Testis (tissue), 2 donors: ENCODE data around the gene RPL35A.

Experiments
- POLR2A ChIP-seq: fragments of 450-650 bp; IDR thresholded peaks from one replicate; pipeline ENCODE4 v1.6.1; 2017; ENCODE audit warnings: antibody characterized with exemption, mild to moderate bottlenecking, moderate library complexity
- TF ChIP-seq, protein P1 (sequence below), 3 experiments: fragments of 450-650 bp in 2 of 3; fragments of 200-600 bp in 1 of 3; sonication (generic) in 1 of 3; IDR thresholded peaks; one replicate each; pipeline ENCODE4 v1.5.1; 2016 to 2019; ENCODE audit warnings: antibody characterized with exemption in 3 of 3, mild to moderate bottlenecking in 2 of 3, moderate library complexity in 1 of 3

DNA sequence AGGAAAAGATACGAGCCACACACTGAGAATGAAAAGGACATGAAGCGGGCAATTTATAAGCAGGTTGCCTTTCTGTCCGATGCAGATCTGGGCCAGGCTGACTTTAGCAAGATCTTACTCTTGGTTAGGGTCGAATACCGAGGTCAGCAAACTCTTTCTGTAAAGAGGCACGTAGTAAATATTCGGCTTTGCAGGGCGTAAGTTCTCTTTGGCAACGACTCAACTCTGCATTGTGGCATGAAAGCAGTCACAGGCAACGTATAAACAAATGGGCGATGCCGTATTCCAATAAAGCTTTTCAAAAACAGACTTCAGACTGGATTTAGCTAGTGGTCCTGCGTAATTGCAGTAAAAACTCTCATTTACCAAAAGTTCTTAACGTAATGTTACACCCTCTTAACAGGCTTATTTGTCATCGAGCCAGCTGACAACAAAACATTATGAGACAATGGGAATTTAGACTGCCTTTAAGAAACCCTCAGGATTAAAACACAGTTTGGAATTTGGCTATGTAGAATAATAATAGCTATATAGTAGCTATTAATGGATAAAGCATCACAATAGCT lies 13.1 kb upstream of the RPL35A start:
- TF ChIP-seq, protein P1, sequence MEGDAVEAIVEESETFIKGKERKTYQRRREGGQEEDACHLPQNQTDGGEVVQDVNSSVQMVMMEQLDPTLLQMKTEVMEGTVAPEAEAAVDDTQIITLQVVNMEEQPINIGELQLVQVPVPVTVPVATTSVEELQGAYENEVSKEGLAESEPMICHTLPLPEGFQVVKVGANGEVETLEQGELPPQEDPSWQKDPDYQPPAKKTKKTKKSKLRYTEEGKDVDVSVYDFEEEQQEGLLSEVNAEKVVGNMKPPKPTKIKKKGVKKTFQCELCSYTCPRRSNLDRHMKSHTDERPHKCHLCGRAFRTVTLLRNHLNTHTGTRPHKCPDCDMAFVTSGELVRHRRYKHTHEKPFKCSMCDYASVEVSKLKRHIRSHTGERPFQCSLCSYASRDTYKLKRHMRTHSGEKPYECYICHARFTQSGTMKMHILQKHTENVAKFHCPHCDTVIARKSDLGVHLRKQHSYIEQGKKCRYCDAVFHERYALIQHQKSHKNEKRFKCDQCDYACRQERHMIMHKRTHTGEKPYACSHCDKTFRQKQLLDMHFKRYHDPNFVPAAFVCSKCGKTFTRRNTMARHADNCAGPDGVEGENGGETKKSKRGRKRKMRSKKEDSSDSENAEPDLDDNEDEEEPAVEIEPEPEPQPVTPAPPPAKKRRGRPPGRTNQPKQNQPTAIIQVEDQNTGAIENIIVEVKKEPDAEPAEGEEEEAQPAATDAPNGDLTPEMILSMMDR (IDR thresholded peaks at IDR 0.05), result no peak
- no peak for TF ChIP-seq POLR2A
